ENCODE data around the gene SMIM14. TPM values are rescaled to one million over a fixed set of nuclear protein-coding genes. Genes with fewer than 3 reads are reported as not detected.

Gene SMIM14
- total and polyA plus RNA-seq, 2 of the 8 experiments (the other 6 are each of a cell fraction or from before 2014, with no cell fraction given), result 29.1 to 31.0 TPM

DNA sequence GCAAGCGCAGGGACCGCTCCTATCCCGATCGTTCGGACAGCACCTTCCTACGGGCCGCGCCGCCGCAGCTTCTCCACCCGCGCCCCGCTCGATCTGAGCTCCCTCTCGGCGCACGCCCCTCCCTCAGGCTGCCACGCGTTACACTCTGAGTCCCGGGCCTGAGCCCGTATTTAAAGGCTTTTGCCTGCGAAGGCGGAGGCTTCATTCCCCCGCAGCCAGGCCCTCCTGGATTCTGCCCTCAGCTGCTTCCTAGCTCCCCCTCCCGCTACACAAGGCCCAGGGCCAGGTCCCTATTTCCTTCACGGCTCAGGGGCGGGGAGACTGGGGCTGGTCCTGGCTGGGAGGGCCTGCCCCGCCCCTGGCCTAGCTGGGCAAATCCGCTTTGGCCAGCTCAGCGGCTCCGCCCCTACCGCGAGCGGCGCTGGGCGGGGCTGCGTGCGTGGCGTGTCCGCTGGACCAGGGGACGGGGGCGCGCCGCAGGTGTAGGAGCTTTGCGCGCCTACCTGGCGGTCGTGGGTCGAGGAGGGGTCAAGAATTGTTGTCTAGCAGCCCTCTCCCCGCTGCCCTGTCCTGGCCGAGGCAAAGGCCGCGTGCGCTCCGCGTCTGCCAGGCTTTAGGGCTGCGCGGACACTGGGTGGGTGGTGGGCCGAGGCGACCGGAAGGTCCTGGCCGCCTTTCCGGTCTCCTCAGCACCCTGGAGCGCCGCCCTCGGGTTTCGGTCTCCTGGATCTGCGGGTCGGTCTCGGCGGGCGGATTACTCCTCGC, 111.2 kb downstream of the SMIM14 start, which contains the start of gene UGDH:
Gene UGDH (minus strand): TSS at position 144 of the 765 bp plus-strand sequence. CDS start 5,927 bp downstream, outside the sequence.
- peak within 1 kb of the TSS; percentile 90 to 98 (median 95) for H3K4me3 ChIP-seq (ENCODE audit: extremely low read depth in 1 of 4, insufficient read depth in 2 of 4, low read depth in 3 of 4, low read length in 4 of 4)
- FAIRE-seq (no peak), DNase-seq (ENCODE audit: low read depth in 1 of 2, low spot score in 2 of 2) (peak; percentile 87 to 95)
- H3K79me1 ChIP-seq (ENCODE audit: low read depth, low read length), result no peaks in the 10 kb centered on the region
- H3K27me3 ChIP-seq (replicated peaks in 1 of 4; ENCODE audit: control insufficient read depth in 3 of 4, extremely low read depth in 1 of 4, insufficient read depth in 3 of 4, low read length in 3 of 4), result no peaks in the 10 kb centered on the region
- H4K91ac ChIP-seq (replicated peaks; ENCODE audit: insufficient read length, low read length), result peak within 1 kb of the TSS; percentile 89
- no peak within 1 kb of the TSS for H2AK5ac ChIP-seq (ENCODE audit: low read depth, low read length)
- H3K23ac ChIP-seq (ENCODE audit: insufficient read length), result no peak within 1 kb of the TSS
- no peak within 1 kb of the TSS for H3K14ac ChIP-seq (ENCODE audit: insufficient read length)
- H4K8ac ChIP-seq (ENCODE audit: extremely low read depth, insufficient read depth, low read length), result peak within 1 kb of the TSS; percentile 94
- H3K18ac ChIP-seq (ENCODE audit: extremely low read depth, low read length), result peak within 1 kb of the TSS; percentile 100
- peak within 1 kb of the TSS; percentile 93 for H3K27ac ChIP-seq (ENCODE audit: low read depth, low read length)
- ChIA-PET CTCF (ENCODE audit: partially characterized antibody) (interaction anchor here (1.0 kb wide), 1 partner anchor 58 kb away, joined by 4 read pairs; no protein-coding TSS in a partner anchor), POLR2A (ENCODE audit: partially characterized antibody) (interaction anchor here (0.6 to 3.3 kb wide), 21 partner anchors 9 to 529 kb away, joined by 3 to 31 read pairs (median 3); partner anchors contain the start of genes LIAS, N4BP2, PDS5A and RPL9)
- peak within 1 kb of the TSS; percentile 75 to 91 for H3K4me2 ChIP-seq (ENCODE audit: insufficient read depth in 1 of 2, low read depth in 2 of 2, low read length in 2 of 2)
- 1% methylated on average over 65 of the region's 73 CpGs; no CpG with 5 or more reads in 1 of the 2 experiments for WGBS, 2 experiments (ENCODE audit: extremely low coverage in 1 of 2, insufficient coverage in 1 of 2, insufficient read length in 1 of 2, insufficient replicate concordance in 2 of 2, low coverage in 1 of 2, low lambda C conversion rate in 2 of 2, missing lambda C conversion rate in 1 of 2)
- H2BK15ac ChIP-seq (ENCODE audit: low read length), result no peak within 1 kb of the TSS
- H3K4ac ChIP-seq (replicated peaks; ENCODE audit: insufficient read length, low read depth, low read length), result peak within 1 kb of the TSS; percentile 45
- H2BK120ac ChIP-seq (replicated peaks; ENCODE audit: low read depth, low read length), result no peak within 1 kb of the TSS
- H3K9ac ChIP-seq (replicated peaks in 1 of 4; ENCODE audit: extremely low read depth in 1 of 4, low read depth in 3 of 4, low read length in 3 of 4), result peak within 1 kb of the TSS; percentile 88 to 92 (median 90)
- peaks cover 0 to 27% (median 12%) of the 10 kb centered on the region in 4 experiments; a peak in 4 of 8 replicates for H3K36me3 ChIP-seq (ENCODE audit: control insufficient read depth in 2 of 4, insufficient read depth in 4 of 4, low read length in 3 of 4)
- H3K9me3 ChIP-seq (ENCODE audit: insufficient read depth in 2 of 2, low read depth in 1 of 2, low read length in 1 of 2), result peaks cover 21 to 25% of the 10 kb centered on the region in 2 experiments
- H3K79me2 ChIP-seq (ENCODE audit: control insufficient read depth in 1 of 2, insufficient read depth in 2 of 2, low read length in 2 of 2), result peaks cover 13 to 61% of the 10 kb centered on the region in 2 experiments
- 0 out of 2 replicates have a peak, but pooled peaks cover 4% of the 10 kb centered on the region for H3K23me2 ChIP-seq (ENCODE audit: low read depth, low read length)
- H3K4me1 ChIP-seq (replicated peaks in 1 of 4; ENCODE audit: control insufficient read depth in 3 of 4, insufficient read depth in 4 of 4, low read length in 3 of 4), result peaks cover 0 to 4% (median 1%) of the 10 kb centered on the region in 4 experiments; a peak in 3 of 7 replicates
- H2AFZ ChIP-seq (ENCODE audit: low read length), result peak within 1 kb of the TSS; percentile 82
- peak within 1 kb of the TSS; percentile 68; the same call in 1 of the 2 replicates for H2BK12ac ChIP-seq (ENCODE audit: low read depth, low read length)
- H2BK20ac ChIP-seq (ENCODE audit: low read length), result no peak within 1 kb of the TSS
- H2BK5ac ChIP-seq (ENCODE audit: low read depth, low read length), result peak within 1 kb of the TSS; percentile 99
- H3K56ac ChIP-seq (replicated peaks; ENCODE audit: insufficient read length, low read depth, low read length), result peak within 1 kb of the TSS; percentile 95
- peaks cover 0 to 2% of the 10 kb centered on the region in 2 experiments for H4K20me1 ChIP-seq (replicated peaks in 1 of 2; ENCODE audit: control insufficient read depth in 1 of 2, insufficient read depth in 2 of 2, low read length in 2 of 2)
- peak within 1 kb of the TSS; percentile 95 for H4K5ac ChIP-seq (ENCODE audit: insufficient read length, low read depth, low read length)
- TF ChIP-seq KDM4A (IDR thresholded peaks at IDR 0.05; ENCODE audit: low read depth, low read length, severe bottlenecking), result peak; percentile 95
- peak; percentile 63 to 89; a peak in 2 of 3 replicates for TF ChIP-seq POLR2A (IDR thresholded peaks at IDR 0.05; ENCODE audit: control extremely low read depth in 1 of 2, low read depth in 2 of 2, low read length in 2 of 2)
- peak; percentile 65; the same call in 1 of the 2 replicates for TF ChIP-seq SP4 (IDR thresholded peaks at IDR 0.05; ENCODE audit: low read length)
- TF ChIP-seq EGR1 (IDR thresholded peaks at IDR 0.05; ENCODE audit: borderline replicate concordance, low read depth, low read length), result no peak; the same call in none of the 2 replicates
- no peak for TF ChIP-seq TCF12 (IDR thresholded peaks at IDR 0.05; ENCODE audit: low read depth, low read length)
- TF ChIP-seq RNF2 (IDR thresholded peaks at IDR 0.05; ENCODE audit: borderline replicate concordance, low read depth, low read length, missing control alignments, poor library complexity, severe bottlenecking), result no peak
- peak; percentile 61; the same call in 1 of the 2 replicates for TF ChIP-seq CREB1 (IDR thresholded peaks at IDR 0.05)
- TF ChIP-seq SP1 (IDR thresholded peaks at IDR 0.05; ENCODE audit: low read depth, low read length), result peak; percentile 72; the same call in 1 of the 2 replicates
- no peak for TF ChIP-seq TAF7 (optimal IDR thresholded peaks at IDR 0.05; ENCODE audit: borderline replicate concordance, low read depth, low read length)
- peak; percentile 90 for TF ChIP-seq FOSL1 (IDR thresholded peaks at IDR 0.05; ENCODE audit: insufficient read depth, low read depth, low read length)
- peak; percentile 8 for TF ChIP-seq SAP30 (IDR thresholded peaks at IDR 0.05; ENCODE audit: insufficient read depth, insufficient replicate concordance, low read length)
